Chondrocyte (in vitro differentiated cells): Measurements from ENCODE around the gene LAMC3. TPM values are rescaled to one million over a fixed set of nuclear protein-coding genes. Genes with fewer than 3 reads are reported as not detected.
"Not testable (repeated sequence)": the region's sequence is repeated elsewhere in the genome, so short reads cannot be mapped to it uniquely, and the experiment has no call there.

ENCODE experiments used
- DNase-seq: peaks from one replicate; pipeline ENCODE4 v3.0.0; 2021; ENCODE audit warnings: mixed read lengths, low spot score
- H3K27ac Mint-ChIP-seq: one replicate; pipeline ENCODE4 v1.8.0; 2021; ENCODE audit warnings: mild to moderate bottlenecking, moderate library complexity, mixed read lengths; ENCODE audit not compliant: unreplicated experiment
- H3K27me3 Mint-ChIP-seq: 2 replicates; pipeline ENCODE4 v1.8.0; 2021; ENCODE audit warnings: low read depth, mixed read lengths
- H3K36me3 Mint-ChIP-seq: 2 replicates; pipeline ENCODE4 v1.8.0; 2021; ENCODE audit warnings: low read depth, mixed read lengths
- H3K4me1 Mint-ChIP-seq: 2 replicates; pipeline ENCODE4 v1.8.0; 2021; ENCODE audit warnings: low read depth, mild to moderate bottlenecking, mixed read lengths
- H3K4me3 Mint-ChIP-seq: one replicate; pipeline ENCODE4 v1.8.0; 2021; ENCODE audit warnings: mild to moderate bottlenecking, moderate library complexity, mixed read lengths; ENCODE audit not compliant: unreplicated experiment
- H3K9me3 Mint-ChIP-seq: 2 replicates; pipeline ENCODE4 v1.8.0; 2021; ENCODE audit warnings: low read depth, mixed read lengths
- CTCF ChIP-seq: fragments of 200-600 bp; sonication (generic); IDR thresholded peaks from 2 replicates; pipeline ENCODE4 v1.5.0; 2021; ENCODE audit warnings: antibody characterized with exemption, mild to moderate bottlenecking, moderate library complexity
- total RNA-seq: library from RNA; stranded (reverse); gene quantifications from 3 replicates; pipeline ENCODE4 v1.2.1, GENCODE V29; 2021

LAMC3 gene
- total RNA-seq, 1 donor from 2014 or later: 1.2 TPM

GRCh38 chr9:131031642-131032005 lies 22.6 kb downstream of the LAMC3 start:
- Mint-ChIP-seq H3K4me1 (peaks cover 2% of the 10 kb centered on the region), H3K36me3 (no peaks in the 10 kb centered on the region), H3K4me3 (no peak overlapping the region), H3K27me3 (no peaks in the 10 kb centered on the region), H3K27ac (no peak overlapping the region), H3K9me3 (no peaks in the 10 kb centered on the region)
- no peak for DNase-seq
- no peak for TF ChIP-seq CTCF

GRCh38 chr9:131032384-131032783 lies 23.4 kb downstream of the LAMC3 start:
- no peaks in the 10 kb centered on the region for H3K27me3 Mint-ChIP-seq
- TF ChIP-seq CTCF: no peak
- H3K4me1 Mint-ChIP-seq: peaks cover 9% of the 10 kb centered on the region
- H3K4me3 Mint-ChIP-seq: no peak overlapping the region
- no peak for DNase-seq
- H3K36me3 Mint-ChIP-seq: no peaks in the 10 kb centered on the region
- H3K9me3 Mint-ChIP-seq: no peaks in the 10 kb centered on the region
- H3K27ac Mint-ChIP-seq: no peak overlapping the region

- no peak for DNase-seq
These were observed 24.6 kb downstream of the LAMC3 start for GRCh38 chr9:131033269-131034224.

GRCh38 chr9:131034268-131034667 lies 25.3 kb downstream of the LAMC3 start:
- Mint-ChIP-seq H3K4me3 (no peak overlapping the region), H3K27me3 (no peaks in the 10 kb centered on the region), H3K4me1 (peaks cover 17% of the 10 kb centered on the region), H3K36me3 (no peaks in the 10 kb centered on the region), H3K9me3 (no peaks in the 10 kb centered on the region), H3K27ac (no peak overlapping the region)
- no peak for DNase-seq
- no peak for TF ChIP-seq CTCF

More at GRCh38 chr9:131033269-131034224, 24.6 kb downstream of the LAMC3 start:
- Mint-ChIP-seq H3K9me3 (no peaks in the 10 kb centered on the region), H3K36me3 (no peaks in the 10 kb centered on the region), H3K4me1 (peaks cover 17% of the 10 kb centered on the region), H3K27me3 (no peaks in the 10 kb centered on the region), H3K4me3 (no peak overlapping the region), H3K27ac (no peak overlapping the region)
- no peak for TF ChIP-seq CTCF

- peaks cover 17% of the 10 kb centered on the region for H3K4me1 Mint-ChIP-seq
- H3K27me3 Mint-ChIP-seq, H3K4me3 Mint-ChIP-seq, H3K36me3 Mint-ChIP-seq, H3K9me3 Mint-ChIP-seq, DNase-seq, H3K27ac Mint-ChIP-seq: not testable (repeated sequence)
These were observed 25.8 kb downstream of the LAMC3 start for GRCh38 chr9:131034749-131035148.

- TF ChIP-seq CTCF: no peak
These were observed 26.6 kb downstream of the LAMC3 start for GRCh38 chr9:131035548-131035947.

More at GRCh38 chr9:131035548-131035947, 26.6 kb downstream of the LAMC3 start:
- H3K36me3 Mint-ChIP-seq: no peaks in the 10 kb centered on the region
- H3K4me1 Mint-ChIP-seq: peaks cover 17% of the 10 kb centered on the region
- no peak overlapping the region for H3K4me3 Mint-ChIP-seq
- no peak for DNase-seq
- no peaks in the 10 kb centered on the region for H3K27me3 Mint-ChIP-seq
- H3K9me3 Mint-ChIP-seq: no peaks in the 10 kb centered on the region
- no peak overlapping the region for H3K27ac Mint-ChIP-seq
